GM18519 (cell line): ENCODE data around the gene SGIP1.
"Not testable (repeated sequence)": the region's sequence is repeated elsewhere in the genome, so short reads cannot be mapped to it uniquely, and the experiment has no call there.

Experiments
- ATAC-seq: cut with Tn5 transposase; IDR thresholded peaks from one replicate; pipeline ENCODE4 v1.9.1; 2021; ENCODE audit warnings: mild to moderate bottlenecking, moderate library complexity; ENCODE audit not compliant: unreplicated experiment, low FRiP score

Gene SGIP1

DNA sequence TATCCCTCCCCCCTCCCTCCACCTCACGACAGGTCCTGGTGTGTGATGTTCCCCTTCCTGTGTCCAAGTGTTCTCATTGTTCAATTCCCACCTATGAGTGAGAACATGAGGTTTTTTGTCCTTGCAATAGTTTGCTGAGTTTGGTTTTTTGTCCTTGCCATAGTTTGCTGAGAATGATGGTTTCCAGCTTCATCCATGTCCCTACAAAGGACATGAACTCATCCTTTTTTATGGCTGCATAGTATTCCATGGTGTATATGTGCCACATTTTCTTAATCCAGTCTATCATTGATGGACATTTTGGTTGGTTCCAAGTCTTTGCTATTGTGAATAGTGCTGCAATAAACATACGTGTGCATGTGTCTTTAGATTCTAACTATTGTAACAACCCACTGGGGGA lies 261.9 kb downstream of the SGIP1 start:
- not testable (repeated sequence) for ATAC-seq
